Keratinocyte (primary cell): ENCODE measurements around the gene DNAJB11. TPM values are rescaled to one million over a fixed set of nuclear protein-coding genes. Genes with fewer than 3 reads are reported as not detected.

ENCODE experiments used
- DNase-seq: peaks from one replicate; pipeline ENCODE4 v3.0.0-alpha.2; 2011; ENCODE audit warnings: low read depth, missing footprints, low spot score
- FAIRE-seq: peaks from 2 replicates; lab custom pipeline; 2011; peaks lifted over from hg19 to GRCh38; lab: Jason Lieb, UNC
- H2AFZ ChIP-seq: 2 replicates; pipeline ENCODE4 v1.6.0; 2012; ENCODE audit warnings: low read length, control low read depth, inconsistent platforms; ENCODE audit not compliant: control insufficient read depth
- H3K27ac ChIP-seq: 2 replicates; pipeline ENCODE4 v1.5.1; 2011; ENCODE audit warnings: low read length; ENCODE audit not compliant: control insufficient read depth, insufficient read depth
- H3K27me3 ChIP-seq: 3 replicates; pipeline ENCODE4 v1.6.0; 2011; ENCODE audit warnings: low read length; ENCODE audit not compliant: control insufficient read depth, insufficient read depth; ENCODE audit errors: extremely low read depth
- H3K36me3 ChIP-seq, 2 experiments: 2 replicates in 1 of 2; 3 replicates in 1 of 2; pipeline ENCODE4 v1.5.1; 2011; ENCODE audit warnings: low read length in 2 of 2, mild to moderate bottlenecking in 1 of 2; ENCODE audit not compliant: control insufficient read depth in 2 of 2, insufficient read depth in 2 of 2; ENCODE audit errors: extremely low read depth in 1 of 2
- H3K4me1 ChIP-seq: 3 replicates; pipeline ENCODE4 v1.5.1; 2011; ENCODE audit warnings: low read length; ENCODE audit not compliant: control insufficient read depth, insufficient read depth; ENCODE audit errors: extremely low read depth
- H3K4me2 ChIP-seq: 3 replicates; pipeline ENCODE4 v1.6.0; 2011; ENCODE audit warnings: low read depth, low read length; ENCODE audit not compliant: control insufficient read depth, insufficient read depth; ENCODE audit errors: extremely low read depth
- H3K4me3 ChIP-seq, 3 experiments: fragments of 200-600 bp in 1 of 3; sonication (generic) in 1 of 3; 2 replicates in 2 of 3; 3 replicates in 1 of 3; pipeline ENCODE4 v1.5.1; 2011 to 2016; ENCODE audit warnings: low read length in 3 of 3, mild to moderate bottlenecking in 3 of 3, control low read depth in 2 of 3, inconsistent platforms in 1 of 3, low read depth in 1 of 3, mixed read lengths in 1 of 3, mixed run types in 1 of 3, moderate library complexity in 1 of 3; ENCODE audit not compliant: control insufficient read depth in 2 of 3, insufficient read depth in 2 of 3; ENCODE audit errors: extremely low read depth in 1 of 3
- H3K79me2 ChIP-seq: 2 replicates; pipeline ENCODE4 v1.6.0; 2012; ENCODE audit warnings: low read length; ENCODE audit not compliant: control insufficient read depth, insufficient read depth
- H3K9ac ChIP-seq: 3 replicates; pipeline ENCODE4 v1.6.0; 2011; ENCODE audit warnings: low read length; ENCODE audit not compliant: control insufficient read depth, insufficient read depth; ENCODE audit errors: extremely low read depth
- H3K9me1 ChIP-seq: 3 replicates; pipeline ENCODE4 v1.6.0; 2011; ENCODE audit warnings: low read length; ENCODE audit not compliant: control insufficient read depth, insufficient read depth; ENCODE audit errors: extremely low read depth
- H3K9me3 ChIP-seq: 2 replicates; pipeline ENCODE4 v1.5.1; 2012; ENCODE audit warnings: low read depth, low read length; ENCODE audit not compliant: control insufficient read depth
- H4K20me1 ChIP-seq: 3 replicates; pipeline ENCODE4 v1.6.0; 2011; ENCODE audit warnings: low read length; ENCODE audit not compliant: control insufficient read depth, insufficient read depth; ENCODE audit errors: extremely low read depth
- CTCF ChIP-seq, 3 experiments: IDR thresholded peaks in 1 of 3; conservative IDR thresholded peaks in 1 of 3; optimal IDR thresholded peaks in 1 of 3; 2 replicates in 2 of 3; 3 replicates in 1 of 3; pipeline versions ENCODE3 to v1.5.1; 2011; ENCODE audit warnings: low read length in 3 of 3, mild to moderate bottlenecking in 3 of 3, moderate library complexity in 2 of 3, control low read depth in 1 of 3, inconsistent platforms in 1 of 3; ENCODE audit not compliant: insufficient read depth in 2 of 3; ENCODE audit errors: extremely low read depth in 1 of 3
- EZH2 ChIP-seq: IDR thresholded peaks from one replicate; pipeline ENCODE4 v1.6.1; 2012; ENCODE audit warnings: inconsistent platforms, mild to moderate bottlenecking, low read length, moderate library complexity
- dilution Hi-C: fragments of 300-500 bp; cut with MboI; formaldehyde crosslinking; loops from one replicate; pipeline ENCODE4 v1.7.0; 2020; ENCODE audit warnings: low sequenced_read_pairs; ENCODE audit not compliant: extremely low pct_ligation_motif_present
- polyA plus RNA-seq, 5 experiments: library from polyadenylated mRNA; depleted of rRNA in 3 of 5; stranded (reverse) in 3 of 5; stranded (forward) in 1 of 5; unstranded in 1 of 5; fragments of >200 nt; gene quantifications; 1 replicate in 1 of 5; 2 replicates in 3 of 5; 3 replicates in 1 of 5; pipeline versions ENCODE4 v1.2.1 to v1.2.3, GENCODE V29; 2011 to 2012; ENCODE audit warnings: missing spikeins in 2 of 5, low read depth in 1 of 5, low replicate concordance in 1 of 5

Gene DNAJB11
- polyA plus RNA-seq, 1 donor (not counting 4 experiments of a cell fraction or from before 2014, with no cell fraction given) = 61.8 TPM

DNA sequence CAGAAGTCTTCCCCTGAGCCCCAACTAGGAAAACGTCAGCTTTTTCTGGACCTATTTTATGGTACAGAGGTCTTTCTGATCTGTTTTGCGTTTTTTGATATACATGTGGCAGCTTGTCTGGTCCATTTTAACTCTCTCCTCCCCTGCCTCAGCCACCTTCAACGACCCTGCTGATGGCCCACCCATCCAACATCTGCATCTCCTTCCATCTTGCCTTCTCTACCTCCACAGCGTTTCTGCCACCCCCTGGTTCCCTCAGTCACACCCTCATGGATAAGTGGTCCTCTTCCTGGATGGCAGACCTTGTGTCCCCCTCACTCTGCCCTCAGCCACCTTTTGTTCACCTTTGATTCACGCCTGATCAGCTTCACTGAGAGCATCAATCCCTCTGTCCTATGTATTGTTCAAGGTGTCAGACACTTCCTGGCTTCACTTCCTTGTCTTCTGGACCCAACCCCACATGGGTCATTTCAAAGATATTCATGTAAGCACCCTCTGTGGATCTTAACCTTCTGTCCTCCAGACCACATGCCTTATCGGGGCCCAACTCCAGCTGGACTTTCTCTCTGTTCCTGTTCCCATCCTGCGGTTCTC is 55.8 kb downstream of the DNAJB11 start:
- Histone ChIP-seq H3K9me3 (no peaks in the 10 kb centered on the region), H3K27me3 (no peaks in the 10 kb centered on the region), H3K9ac (no peak overlapping the region), H3K4me1 (no peaks in the 10 kb centered on the region), H3K36me3 (no peaks in the 10 kb centered on the region), H3K4me2 (no peak overlapping the region), H3K79me2 (no peaks in the 10 kb centered on the region), H3K27ac (no peak overlapping the region), H3K4me3 (no peak overlapping the region), H2AFZ (no peak overlapping the region), H4K20me1 (no peaks in the 10 kb centered on the region), H3K9me1 (no peaks in the 10 kb centered on the region)
- dilution Hi-C loops = no loop called here
- DNase-seq = no peak
- no peak for TF ChIP-seq CTCF (optimal IDR thresholded peaks at IDR 0.05 in 1 of 3, IDR thresholded peaks at IDR 0.05 in 1 of 3, conservative IDR thresholded peaks at IDR 0.05 in 1 of 3; ENCODE audit: extremely low read depth in 1 of 3, insufficient read depth in 2 of 3, low read length in 3 of 3)
- TF ChIP-seq EZH2 = no peak
- no peak for FAIRE-seq

GRCh38 chr3:186627852-186628414 is 57.4 kb downstream of the DNAJB11 start:
- no peaks in the 10 kb centered on the region for H4K20me1 ChIP-seq
- TF ChIP-seq CTCF (optimal IDR thresholded peaks at IDR 0.05 in 1 of 3, IDR thresholded peaks at IDR 0.05 in 1 of 3, conservative IDR thresholded peaks at IDR 0.05 in 1 of 3; ENCODE audit: extremely low read depth in 1 of 3, insufficient read depth in 2 of 3, low read length in 3 of 3) (no peak), EZH2 (no peak)
- no peaks in the 10 kb centered on the region for H3K9me1 ChIP-seq
- dilution Hi-C loops = no loop called here
- H3K4me2 ChIP-seq = no peak overlapping the region
- no peak overlapping the region for H2AFZ ChIP-seq
- H3K4me3 ChIP-seq = no peak overlapping the region
- no peaks in the 10 kb centered on the region for H3K36me3 ChIP-seq
- H3K27ac ChIP-seq = no peak overlapping the region
- FAIRE-seq (no peak), DNase-seq (no peak)
- H3K79me2 ChIP-seq = no peaks in the 10 kb centered on the region
- H3K4me1 ChIP-seq = no peaks in the 10 kb centered on the region
- no peaks in the 10 kb centered on the region for H3K9me3 ChIP-seq
- H3K9ac ChIP-seq = no peak overlapping the region
- H3K27me3 ChIP-seq = no peaks in the 10 kb centered on the region
